Esophagus squamous epithelium (tissue), 5 donors: ENCODE measurements around the gene TFCP2L1. TPM values are rescaled to one million over a fixed set of nuclear protein-coding genes. Genes with fewer than 3 reads are reported as not detected.

Source experiments
- DNase-seq: peaks from one replicate; lab custom pipeline; 2025; lab: John Stamatoyannopoulos, UW
- H3K27ac ChIP-seq, 4 donors: fragments of 200-600 bp; sonication (generic); one replicate each; pipeline ENCODE4 v1.5.1; 2016 to 2019; ENCODE audit warnings: mild to moderate bottlenecking in 1 of 4
- H3K27me3 ChIP-seq, 4 donors: fragments of 200-600 bp; sonication (generic); 1 replicate in 3 of 4; 2 replicates in 1 of 4; pipeline versions ENCODE4 v1.5.1 to v1.6.0; 2017 to 2021; ENCODE audit warnings: antibody characterized with exemption in 1 of 4
- H3K36me3 ChIP-seq, 3 donors: fragments of 200-600 bp; sonication (generic); one replicate each; pipeline ENCODE4 v1.5.1; 2016 to 2019
- H3K4me1 ChIP-seq, 3 donors: fragments of 200-600 bp; sonication (generic); one replicate each; pipeline ENCODE4 v1.5.1; 2017 to 2019
- H3K4me3 ChIP-seq, 4 donors: fragments of 200-600 bp; sonication (generic); 1 replicate in 3 of 4; 2 replicates in 1 of 4; pipeline ENCODE4 v1.5.1; 2016 to 2019; ENCODE audit warnings: mild to moderate bottlenecking in 2 of 4, moderate library complexity in 1 of 4
- H3K9me3 ChIP-seq, 3 donors: fragments of 200-600 bp; sonication (generic); one replicate each; pipeline ENCODE4 v1.5.1; 2016 to 2019
- POLR2A ChIP-seq, 4 donors: fragments of 450-650 bp; IDR thresholded peaks; one replicate each; pipeline ENCODE4 v1.6.1; 2017; ENCODE audit warnings: antibody characterized with exemption in 4 of 4, mild to moderate bottlenecking in 4 of 4, moderate library complexity in 3 of 4
- WGBS, 2 donors: methylation state at CpG; one replicate each; pipeline ENCODE4 v1.1.5; 2018; 5-methylcytosine and 5-hydroxymethylcytosine counted together
- intact Hi-C: fragments of 100-400 bp; cut with DNase I; formaldehyde crosslinking; loops from one replicate; pipeline ENCODE4 v1.15.0; 2022
- total RNA-seq, 4 donors: library from RNA; depleted of rRNA; stranded (reverse); fragments of >200 nt; gene quantifications; one replicate each; pipeline ENCODE4 v1.1.0, GENCODE V29; 2016
- TF ChIP-seq, protein P1 (sequence below), 6 experiments: fragments of 450-650 bp in 4 of 6; fragments of 200-600 bp in 2 of 6; sonication (generic) in 2 of 6; IDR thresholded peaks; one replicate each; pipeline ENCODE4 v1.5.1; 2016 to 2019; ENCODE audit warnings: antibody characterized with exemption in 6 of 6, mild to moderate bottlenecking in 4 of 6, moderate library complexity in 4 of 6
- donor health status: DM: yes; HTN: yes; CAD: no.

Gene TFCP2L1
- total RNA-seq, 4 donors from 2014 or later = 17.9 to 39.7 (median 24.0) TPM

DNA sequence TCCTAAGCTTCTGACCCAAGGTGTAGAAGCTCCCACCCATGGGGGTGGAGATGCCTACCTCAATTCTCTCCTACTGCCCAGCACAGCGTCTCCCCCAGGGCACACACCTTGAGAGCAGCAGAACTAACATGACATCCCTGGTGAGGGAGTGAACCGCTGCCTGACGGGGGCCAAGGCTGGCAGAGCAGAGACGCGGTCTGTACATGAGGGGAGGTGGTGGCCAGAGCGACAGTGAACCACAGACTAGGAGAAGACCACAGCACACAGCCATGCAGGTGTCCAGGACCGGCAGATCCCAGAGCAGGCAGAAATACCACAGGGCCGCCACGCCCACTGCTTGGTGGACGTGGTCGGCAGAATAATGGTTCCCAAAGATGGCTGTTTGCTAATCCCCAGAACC lies 40.4 kb downstream of the TFCP2L1 start:
- Histone ChIP-seq H3K4me3 (no peak overlapping the region), H3K27me3 (no peaks in the 10 kb centered on the region), H3K36me3 (peaks cover 0 to 99% (median 0%) of the 10 kb centered on the region in 3 donors), H3K4me1 (no peaks in the 10 kb centered on the region), H3K27ac (no peak overlapping the region), H3K9me3 (no peaks in the 10 kb centered on the region)
- DNase-seq = no peak
- TF ChIP-seq, protein P1, sequence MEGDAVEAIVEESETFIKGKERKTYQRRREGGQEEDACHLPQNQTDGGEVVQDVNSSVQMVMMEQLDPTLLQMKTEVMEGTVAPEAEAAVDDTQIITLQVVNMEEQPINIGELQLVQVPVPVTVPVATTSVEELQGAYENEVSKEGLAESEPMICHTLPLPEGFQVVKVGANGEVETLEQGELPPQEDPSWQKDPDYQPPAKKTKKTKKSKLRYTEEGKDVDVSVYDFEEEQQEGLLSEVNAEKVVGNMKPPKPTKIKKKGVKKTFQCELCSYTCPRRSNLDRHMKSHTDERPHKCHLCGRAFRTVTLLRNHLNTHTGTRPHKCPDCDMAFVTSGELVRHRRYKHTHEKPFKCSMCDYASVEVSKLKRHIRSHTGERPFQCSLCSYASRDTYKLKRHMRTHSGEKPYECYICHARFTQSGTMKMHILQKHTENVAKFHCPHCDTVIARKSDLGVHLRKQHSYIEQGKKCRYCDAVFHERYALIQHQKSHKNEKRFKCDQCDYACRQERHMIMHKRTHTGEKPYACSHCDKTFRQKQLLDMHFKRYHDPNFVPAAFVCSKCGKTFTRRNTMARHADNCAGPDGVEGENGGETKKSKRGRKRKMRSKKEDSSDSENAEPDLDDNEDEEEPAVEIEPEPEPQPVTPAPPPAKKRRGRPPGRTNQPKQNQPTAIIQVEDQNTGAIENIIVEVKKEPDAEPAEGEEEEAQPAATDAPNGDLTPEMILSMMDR (IDR thresholded peaks at IDR 0.05) = no peak
- no peak for TF ChIP-seq POLR2A (IDR thresholded peaks at IDR 0.05)
- 80 to 97% methylated on average over 5 to 10 of the region's 11 CpGs for WGBS, 2 donors
- intact Hi-C loops = no loop called here

DNA sequence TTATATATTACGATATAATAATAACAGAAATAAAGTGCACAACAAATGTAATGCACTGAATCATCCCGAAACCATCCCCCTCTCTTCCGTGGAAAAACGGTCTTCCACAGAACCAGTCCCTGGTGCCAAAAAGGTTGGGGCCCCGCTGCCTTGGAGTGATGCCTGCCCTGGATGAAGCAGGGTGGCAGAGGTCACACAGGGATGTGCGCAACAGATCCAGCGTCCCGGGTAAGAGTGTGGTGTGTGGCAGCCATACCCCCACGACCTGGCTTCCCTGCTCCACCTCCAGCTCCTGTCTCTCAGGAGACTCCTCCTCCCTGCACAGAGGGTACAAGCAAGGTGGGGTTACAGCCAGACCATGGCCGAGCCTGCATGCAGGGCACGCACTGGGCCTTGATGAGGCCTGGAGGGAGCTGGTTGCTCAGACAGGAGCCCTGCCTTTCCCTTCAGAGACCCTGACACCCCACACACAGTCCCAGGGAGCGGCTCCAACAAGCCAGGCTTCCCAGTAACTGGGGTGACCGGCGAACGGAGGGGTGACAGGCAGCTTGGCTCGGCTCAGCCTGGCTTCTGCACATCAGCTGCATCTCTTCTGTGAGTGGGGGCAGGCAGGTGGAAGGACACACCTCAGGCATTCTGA lies 41.1 kb downstream of the TFCP2L1 start:
- H3K27me3 ChIP-seq = no peaks in the 10 kb centered on the region
- no peak overlapping the region for H3K27ac ChIP-seq
- DNase-seq = no peak
- 73 to 89% methylated on average over 5 to 12 of the region's 16 CpGs for WGBS, 2 donors
- no peaks in the 10 kb centered on the region for H3K4me1 ChIP-seq
- no peaks in the 10 kb centered on the region for H3K9me3 ChIP-seq
- no peak overlapping the region for H3K4me3 ChIP-seq
- no peak for TF ChIP-seq POLR2A (IDR thresholded peaks at IDR 0.05)
- TF ChIP-seq, protein P1 (IDR thresholded peaks at IDR 0.05) = no peak
- peaks cover 0 to 99% (median 0%) of the 10 kb centered on the region in 3 donors for H3K36me3 ChIP-seq
- intact Hi-C loops = no loop called here

DNA sequence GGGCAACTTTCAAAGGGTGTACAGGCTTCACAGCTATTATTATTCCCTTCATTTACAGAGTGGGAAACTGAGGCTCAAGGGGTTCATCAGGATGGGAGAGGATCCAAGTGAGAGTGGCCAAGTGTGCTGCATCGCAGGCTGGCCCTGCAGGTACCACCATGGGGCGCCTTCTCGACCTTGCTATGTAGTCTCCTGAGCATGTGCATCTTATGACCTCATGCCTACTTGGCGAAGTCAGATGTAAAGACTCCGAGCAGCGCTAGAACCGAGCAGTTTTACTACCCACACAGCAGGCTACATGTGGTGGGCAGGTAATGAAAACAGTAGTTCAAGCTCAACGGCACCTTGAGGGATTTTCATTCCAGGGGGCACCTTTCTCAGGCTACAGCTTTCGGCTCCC lies 42.0 kb downstream of the TFCP2L1 start:
- H3K4me1 ChIP-seq = no peaks in the 10 kb centered on the region
- intact Hi-C loops = no loop called here
- H3K27ac ChIP-seq = no peak overlapping the region
- no peaks in the 10 kb centered on the region for H3K9me3 ChIP-seq
- 91% methylated on average over 9 of the region's 9 CpGs for WGBS, 2 donors
- TF ChIP-seq POLR2A (IDR thresholded peaks at IDR 0.05) = no peak
- DNase-seq = no peak
- H3K4me3 ChIP-seq = no peak overlapping the region
- peaks cover 0 to 99% (median 0%) of the 10 kb centered on the region in 3 donors for H3K36me3 ChIP-seq
- H3K27me3 ChIP-seq = no peaks in the 10 kb centered on the region

DNA sequence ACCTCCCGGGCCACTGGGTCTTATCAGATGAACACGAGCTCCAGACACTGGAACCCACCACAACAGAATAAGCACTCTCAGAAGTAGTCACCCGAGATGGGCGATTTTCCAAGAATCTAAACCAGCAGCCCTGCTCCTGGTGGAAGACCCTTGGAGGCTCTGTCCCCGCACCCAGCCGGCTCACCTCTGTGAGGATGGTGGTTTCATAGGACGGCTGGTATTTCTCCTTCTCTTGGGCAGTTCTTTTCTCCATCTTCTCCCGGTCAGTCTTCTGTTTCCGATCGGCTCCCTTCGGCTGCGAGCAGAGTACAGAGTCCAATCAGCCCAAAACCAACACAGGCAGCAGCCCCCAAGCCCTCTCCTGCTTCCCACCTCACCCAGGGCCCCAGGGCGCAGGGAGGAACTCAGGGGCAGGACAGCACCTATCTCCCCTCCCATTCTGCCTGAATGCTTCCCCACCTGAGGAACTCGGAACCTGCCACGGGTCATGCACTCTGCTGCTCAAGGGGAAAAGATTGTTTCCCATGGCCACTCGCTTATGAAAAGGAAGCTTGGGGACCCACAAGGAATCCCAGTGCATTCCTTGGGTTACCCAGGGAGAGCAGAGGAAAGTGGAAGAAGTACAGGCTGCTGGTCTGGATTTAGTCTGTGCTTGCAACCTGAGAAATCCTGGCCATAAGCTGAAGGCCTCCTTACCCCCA lies 42.7 kb downstream of the TFCP2L1 start:
- Histone ChIP-seq H3K4me3 (no peak overlapping the region), H3K27me3 (no peaks in the 10 kb centered on the region), H3K4me1 (peaks cover 0 to 3% (median 0%) of the 10 kb centered on the region in 3 donors), H3K36me3 (peaks cover 0 to 100% (median 6%) of the 10 kb centered on the region in 3 donors), H3K27ac (no peak overlapping the region), H3K9me3 (no peaks in the 10 kb centered on the region)
- 79 to 81% methylated on average over 13 to 16 of the region's 16 CpGs for WGBS, 2 donors
- TF ChIP-seq POLR2A (IDR thresholded peaks at IDR 0.05) = no peak
- TF ChIP-seq, protein P1 (IDR thresholded peaks at IDR 0.05) = no peak
- DNase-seq = no peak
- intact Hi-C loops = no loop called here

DNA sequence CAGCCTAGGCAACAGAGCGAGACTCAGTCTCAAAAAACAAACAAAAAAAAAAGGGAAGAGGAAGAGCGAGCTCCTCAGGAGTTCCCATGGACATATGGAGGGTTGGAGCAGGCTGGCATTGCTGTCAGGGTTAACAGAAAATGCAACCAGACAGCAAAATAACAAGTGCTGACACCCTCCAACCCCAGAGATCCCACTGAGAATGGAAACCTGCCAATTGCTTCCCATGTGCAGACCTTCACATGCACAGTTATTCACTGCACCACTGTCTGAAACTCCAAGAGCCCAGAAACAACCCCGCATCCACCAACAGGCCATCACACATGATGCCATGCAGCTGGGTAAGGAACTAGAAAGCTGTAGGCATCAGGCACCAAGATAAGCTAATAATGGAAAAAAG lies 43.5 kb downstream of the TFCP2L1 start:
- TF ChIP-seq POLR2A (IDR thresholded peaks at IDR 0.05) = no peak
- TF ChIP-seq, protein P1 (IDR thresholded peaks at IDR 0.05) = no peak
- 36 to 80% methylated on average over 2 to 3 of the region's 3 CpGs for WGBS, 2 donors
- Histone ChIP-seq H3K27ac (no peak overlapping the region), H3K27me3 (no peaks in the 10 kb centered on the region), H3K9me3 (no peaks in the 10 kb centered on the region), H3K4me3 (no peak overlapping the region), H3K4me1 (peaks cover 0 to 3% (median 0%) of the 10 kb centered on the region in 3 donors), H3K36me3 (peaks cover 0 to 100% (median 10%) of the 10 kb centered on the region in 3 donors)
- intact Hi-C loops = no loop called here
- no peak for DNase-seq
